Large intestine (tissue), 3 donors: ENCODE data around the gene SIN3A. TPM values are rescaled to one million over a fixed set of nuclear protein-coding genes. Genes with fewer than 3 reads are reported as not detected.
"Not testable (repeated sequence)": the region's sequence is repeated elsewhere in the genome, so short reads cannot be mapped to it uniquely, and the experiment has no call there.

Experiments used
- DNase-seq, 2 donors: peaks; one replicate each; pipeline versions ENCODE4 v3.0.0 to v3.0.0-alpha.2; 2013
- H3K27ac ChIP-seq: one replicate; pipeline ENCODE4 v1.5.1; 2013; ENCODE audit warnings: low read length
- H3K27me3 ChIP-seq: 2 replicates; pipeline ENCODE4 v1.6.1; 2013; ENCODE audit warnings: low read length; ENCODE audit not compliant: control insufficient read depth, insufficient read depth
- H3K36me3 ChIP-seq: 2 replicates; pipeline ENCODE4 v1.6.1; 2013; ENCODE audit warnings: low read length; ENCODE audit not compliant: control insufficient read depth, insufficient read depth
- H3K4me1 ChIP-seq: one replicate; pipeline ENCODE4 v1.6.1; 2013; ENCODE audit warnings: low read length; ENCODE audit not compliant: control insufficient read depth, insufficient read depth
- H3K4me3 ChIP-seq: one replicate; pipeline ENCODE4 v1.5.1; 2013; ENCODE audit warnings: low read length
- H3K9me3 ChIP-seq: one replicate; pipeline ENCODE4 v1.6.1; 2013; ENCODE audit warnings: mild to moderate bottlenecking, low read depth, low read length, moderate library complexity; ENCODE audit not compliant: control insufficient read depth
- WGBS: methylation state at CpG from one replicate; pipeline ENCODE4 v1.1.5; 2013; ENCODE audit warnings: low lambda C conversion rate; ENCODE audit not compliant: insufficient coverage; 5-methylcytosine and 5-hydroxymethylcytosine counted together
- polyA plus RNA-seq: library from polyadenylated mRNA; unstranded; fragments of 120-200 nt; gene quantifications from one replicate; pipeline ENCODE4 v1.2.1, GENCODE V29; 2013

The SIN3A gene
- polyA plus RNA-seq, 1 donor, result 33.8 TPM

GRCh38 chr15:75349851-75350588, 101.5 kb downstream of the SIN3A start:
- Histone ChIP-seq H3K27ac (no peak overlapping the region), H3K27me3 (peaks cover 5% of the 10 kb centered on the region), H3K36me3 (peaks cover 13% of the 10 kb centered on the region), H3K4me1 (peaks cover 11% of the 10 kb centered on the region), H3K9me3 (peaks cover 4% of the 10 kb centered on the region), H3K4me3 (no peak overlapping the region)
- no CpG with 5 or more reads among the region's 9 CpGs for WGBS
- no peak for DNase-seq

GRCh38 chr15:75349351-75349669, 102.2 kb downstream of the SIN3A start:
- H3K4me3 ChIP-seq, H3K9me3 ChIP-seq, H3K27ac ChIP-seq, H3K27me3 ChIP-seq, DNase-seq: not testable (repeated sequence)
- whole genome bisulfite sequencing, result no CpG with 5 or more reads among the region's 8 CpGs
- Histone ChIP-seq H3K4me1 (peaks cover 11% of the 10 kb centered on the region), H3K36me3 (peaks cover 10% of the 10 kb centered on the region)

- no peak overlapping the region for H3K27ac ChIP-seq
These were observed 102.7 kb downstream of the SIN3A start for GRCh38 chr15:75348562-75349350.

GRCh38 chr15:75348034-75348561, 103.4 kb downstream of the SIN3A start:
- Histone ChIP-seq H3K9me3 (peaks cover 4% of the 10 kb centered on the region), H3K4me3 (peak overlapping the region; percentile 81), H3K36me3 (peaks cover 3% of the 10 kb centered on the region), H3K4me1 (peaks cover 11% of the 10 kb centered on the region), H3K27ac (no peak overlapping the region), H3K27me3 (peaks cover 5% of the 10 kb centered on the region)
- no CpG with 5 or more reads among the region's 45 CpGs for WGBS
- peak in 1 of 2 donors; percentile 36 for DNase-seq

More at GRCh38 chr15:75348562-75349350, 102.7 kb downstream of the SIN3A start:
- no CpG with 5 or more reads among the region's 46 CpGs for WGBS
- H3K4me1 ChIP-seq, result peaks cover 11% of the 10 kb centered on the region
- peak overlapping the region; percentile 81 for H3K4me3 ChIP-seq
- peaks cover 7% of the 10 kb centered on the region for H3K36me3 ChIP-seq
- peaks cover 4% of the 10 kb centered on the region for H3K9me3 ChIP-seq
- peaks cover 5% of the 10 kb centered on the region for H3K27me3 ChIP-seq
- peak in 1 of 2 donors; percentile 56 for DNase-seq

- H3K36me3 ChIP-seq, result no peaks in the 10 kb centered on the region
- H3K27ac ChIP-seq, result peak overlapping the region; percentile 35
- peaks cover 4% of the 10 kb centered on the region for H3K9me3 ChIP-seq
- peaks cover 5% of the 10 kb centered on the region for H3K27me3 ChIP-seq
- peaks cover 11% of the 10 kb centered on the region for H3K4me1 ChIP-seq
- WGBS, result 6% methylated on average over 8 of the region's 65 CpGs
- H3K4me3 ChIP-seq, result peak overlapping the region; percentile 81
- peak in 1 of 2 donors; percentile 78 for DNase-seq
These were observed 104.1 kb downstream of the SIN3A start for GRCh38 chr15:75347222-75348033.

- no peaks in the 10 kb centered on the region for H3K36me3 ChIP-seq
- H3K4me1 ChIP-seq, result peaks cover 11% of the 10 kb centered on the region
- H3K4me3 ChIP-seq, result peak within 1 kb of the TSS; percentile 81
- no CpG with 5 or more reads among the region's 20 CpGs for WGBS
- peaks cover 4% of the 10 kb centered on the region for H3K9me3 ChIP-seq
- peak within 1 kb of the TSS; percentile 35 for H3K27ac ChIP-seq
- H3K27me3 ChIP-seq, result peaks cover 5% of the 10 kb centered on the region
- DNase-seq, result peak in 1 of 2 donors; percentile 66
These were observed 104.7 kb downstream of the SIN3A start, which contains the start of gene NEIL1 for GRCh38 chr15:75346796-75347221. Gene NEIL1, plus strand, starts transcription at chr15:75347039. Its CDS starts 1,867 bp downstream, at chr15:75348906.

GRCh38 chr15:75343953-75344352, 107.5 kb downstream of the SIN3A start:
- H3K9me3 ChIP-seq, H3K27ac ChIP-seq, H3K4me3 ChIP-seq, H3K4me1 ChIP-seq, H3K27me3 ChIP-seq, DNase-seq: not testable (repeated sequence)
- peaks cover 15% of the 10 kb centered on the region for H3K36me3 ChIP-seq
- 10% methylated on average over 2 of the region's 8 CpGs for WGBS

- Histone ChIP-seq H3K9me3 (no peaks in the 10 kb centered on the region), H3K4me3 (no peak overlapping the region), H3K27me3 (no peaks in the 10 kb centered on the region), H3K4me1 (peaks cover 3% of the 10 kb centered on the region), H3K27ac (no peak overlapping the region), H3K36me3 (peaks cover 15% of the 10 kb centered on the region)
- DNase-seq, result no peak
- WGBS, result 33% methylated on average over 1 of the region's 6 CpGs
These were observed 109.3 kb downstream of the SIN3A start for GRCh38 chr15:75342221-75342620.

GRCh38 chr15:75339531-75340240, 111.8 kb downstream of the SIN3A start:
- no peaks in the 10 kb centered on the region for H3K27me3 ChIP-seq
- H3K27ac ChIP-seq, result no peak overlapping the region
- no peaks in the 10 kb centered on the region for H3K4me1 ChIP-seq
- no peak overlapping the region for H3K4me3 ChIP-seq
- WGBS, result no CpG with 5 or more reads among the region's 13 CpGs
- DNase-seq, result no peak
- H3K9me3 ChIP-seq, result no peaks in the 10 kb centered on the region
- peaks cover 15% of the 10 kb centered on the region for H3K36me3 ChIP-seq
